Stimulated activated CD8-positive, alpha-beta memory T cell treated with anti-CD3 and anti-CD28 coated beads, Interleukin-12 subunit alpha, Interleukin-12 subunit beta, amount 100 ng/mL, for 4 hours (primary cell): ENCODE measurements around the gene B9D2.
A peak's percentile ranks its signal among the peaks of the same experiment; 100 is the strongest.
"Not testable (repeated sequence)": the region's sequence is repeated elsewhere in the genome, so short reads cannot be mapped to it uniquely, and the experiment has no call there.

Experiments
- DNase-seq: peaks from one replicate; pipeline ENCODE4 v3.0.0-alpha.2; 2020; ENCODE audit warnings: low read depth

The B9D2 gene, protein sequence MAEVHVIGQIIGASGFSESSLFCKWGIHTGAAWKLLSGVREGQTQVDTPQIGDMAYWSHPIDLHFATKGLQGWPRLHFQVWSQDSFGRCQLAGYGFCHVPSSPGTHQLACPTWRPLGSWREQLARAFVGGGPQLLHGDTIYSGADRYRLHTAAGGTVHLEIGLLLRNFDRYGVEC

DNA sequence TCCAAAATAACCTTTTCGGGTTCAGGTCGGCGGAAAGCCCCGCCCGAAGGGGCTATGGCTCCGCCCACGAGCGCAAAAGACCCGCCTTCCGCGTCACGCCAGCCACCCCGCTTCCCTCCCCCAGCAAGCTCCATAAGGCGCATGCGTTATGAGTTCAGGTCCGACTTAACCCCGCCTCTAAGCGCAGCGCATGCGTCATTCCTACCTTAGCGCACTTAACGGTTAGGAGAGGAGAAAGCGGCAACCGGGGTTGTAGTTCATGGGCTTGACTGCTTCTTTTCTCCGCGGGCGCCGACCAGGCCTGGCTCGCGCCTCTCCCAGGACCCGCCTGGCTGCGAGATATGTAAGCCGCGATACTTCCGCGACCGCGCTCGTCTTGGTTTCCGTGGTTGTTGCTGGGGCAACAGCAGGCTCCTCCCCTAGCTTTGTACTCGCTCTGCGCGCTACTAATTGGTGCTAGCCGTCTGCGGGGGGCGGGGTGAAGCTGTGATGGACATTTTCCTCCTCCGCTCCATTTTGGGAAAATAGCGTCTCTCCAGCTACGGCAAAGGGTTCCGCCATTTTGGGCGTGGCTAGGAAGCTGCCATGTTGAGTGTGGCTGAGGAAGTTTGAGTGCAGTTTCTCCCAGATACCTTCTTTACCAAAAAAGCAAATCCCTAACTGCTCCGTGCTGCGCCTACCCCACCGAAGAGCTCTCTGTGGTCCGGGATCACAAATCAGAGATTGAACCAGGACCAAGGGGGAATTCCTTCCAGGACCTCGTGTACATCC is at the start of gene B9D2:
TSS of gene B9D2 (minus strand) at position 397 of the 771 bp plus-strand sequence. CDS start 630 bp downstream, outside the sequence.
- peak; percentile 93 for DNase-seq

DNA sequence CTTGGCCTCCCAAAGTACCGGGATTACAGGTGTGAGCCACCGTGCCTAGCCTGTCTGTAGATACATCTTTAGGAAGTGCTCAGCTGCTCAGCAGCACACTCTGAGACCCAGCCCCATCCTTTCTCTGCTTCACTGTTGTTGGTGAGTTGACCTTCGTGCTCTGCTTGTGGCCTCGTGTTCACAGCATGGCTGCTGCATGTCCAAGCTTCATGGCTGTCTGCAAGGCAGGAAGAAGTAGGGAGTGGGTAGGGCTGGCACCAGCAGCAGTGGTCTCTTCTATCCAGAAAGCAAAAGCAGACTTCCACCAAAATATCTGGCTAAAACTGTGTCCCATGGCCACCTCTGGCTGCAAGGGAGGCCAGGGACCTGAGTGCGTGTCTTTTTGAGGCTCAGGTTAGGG is 49.0 kb upstream of the B9D2 start:
- no peak for DNase-seq

DNA sequence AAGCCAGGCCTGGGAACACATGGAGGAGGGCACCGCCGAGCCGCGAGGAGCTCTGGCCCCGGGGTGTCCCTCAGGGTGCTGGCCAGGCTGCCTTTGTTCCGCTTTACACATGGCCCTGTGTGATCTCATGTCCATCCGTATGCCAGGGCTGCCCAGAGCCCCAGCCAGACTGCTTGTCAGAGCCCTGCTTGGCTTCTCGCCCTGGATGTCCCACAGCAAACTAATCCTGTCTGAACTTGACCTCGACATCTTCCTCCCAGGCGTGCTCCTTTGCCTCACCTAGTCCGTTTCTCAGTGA is 48.0 kb upstream of the B9D2 start:
- DNase-seq, result no peak

DNA sequence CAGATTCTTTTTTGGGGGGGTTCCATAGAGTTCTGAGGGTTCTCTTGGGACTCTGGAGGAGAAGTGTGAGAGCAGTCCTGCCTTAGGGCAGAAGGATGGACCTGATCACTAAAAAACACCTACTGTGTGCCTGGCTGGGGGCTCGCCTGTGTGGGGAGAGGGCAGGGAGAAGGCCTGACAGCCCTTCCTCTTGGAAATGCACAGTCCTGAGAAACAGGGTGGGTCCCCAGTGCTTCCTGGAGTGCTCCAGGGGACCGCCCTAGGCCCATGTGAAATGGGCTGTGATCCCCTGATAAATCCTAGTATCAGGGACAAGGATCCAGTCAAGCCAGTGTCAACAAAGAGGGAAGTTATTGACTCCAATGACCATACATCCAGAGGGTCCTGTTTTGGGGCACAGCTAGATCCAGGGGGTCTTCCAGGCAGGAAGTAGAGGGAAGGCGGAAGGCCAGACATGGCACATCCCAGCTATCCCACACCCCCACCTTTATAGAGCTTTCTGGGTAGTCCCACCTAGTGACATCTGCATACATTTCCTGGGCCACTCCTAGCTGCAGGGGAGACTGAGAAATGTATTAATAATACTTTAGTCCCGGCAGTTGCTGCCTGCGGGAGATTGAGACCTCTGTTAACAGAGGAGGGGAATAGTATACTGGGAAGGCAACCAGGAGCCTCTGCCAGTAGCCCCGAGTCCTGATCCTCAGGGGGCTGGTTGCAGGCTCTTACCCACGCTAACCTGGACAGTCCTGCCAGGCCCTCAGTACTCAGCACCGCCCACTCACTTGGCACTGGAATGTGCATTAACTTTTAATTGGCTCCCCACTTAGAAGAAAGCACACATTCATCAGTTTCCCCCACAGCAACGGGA is 47.4 kb upstream of the B9D2 start:
- DNase-seq, result no peak

DNA sequence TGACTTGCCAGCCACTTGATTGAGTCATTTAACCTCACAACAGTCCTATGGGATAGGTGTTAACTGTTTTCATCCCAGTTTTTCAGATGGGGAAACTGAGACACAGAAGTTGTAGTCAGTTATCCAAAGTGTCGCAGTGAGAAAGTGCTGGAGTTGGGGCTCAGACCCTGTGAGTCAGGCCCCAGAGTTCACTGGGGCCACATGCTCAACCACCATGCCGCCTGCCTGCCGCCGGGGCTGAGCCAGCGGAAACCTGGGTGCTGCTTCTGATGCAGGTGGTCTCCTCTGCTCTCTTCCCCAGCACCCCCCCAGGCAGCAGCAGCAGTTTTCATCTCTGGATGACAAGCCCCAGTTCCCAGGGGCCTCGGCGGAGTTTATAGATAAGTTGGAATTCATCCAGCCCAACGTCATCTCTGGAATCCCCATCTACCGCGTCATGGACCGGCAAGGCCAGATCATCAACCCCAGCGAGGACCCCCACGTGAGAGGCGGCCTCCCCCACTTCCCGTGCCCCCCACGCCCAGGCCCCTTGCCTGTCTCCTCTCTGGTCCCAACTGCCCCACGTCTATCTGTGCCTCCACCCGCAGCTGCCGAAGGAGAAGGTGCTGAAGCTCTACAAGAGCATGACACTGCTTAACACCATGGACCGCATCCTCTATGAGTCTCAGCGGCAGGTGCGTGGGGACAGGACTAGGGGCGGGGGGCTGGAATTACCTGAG is 46.5 kb upstream of the B9D2 start:
- DNase-seq, result no peak

DNA sequence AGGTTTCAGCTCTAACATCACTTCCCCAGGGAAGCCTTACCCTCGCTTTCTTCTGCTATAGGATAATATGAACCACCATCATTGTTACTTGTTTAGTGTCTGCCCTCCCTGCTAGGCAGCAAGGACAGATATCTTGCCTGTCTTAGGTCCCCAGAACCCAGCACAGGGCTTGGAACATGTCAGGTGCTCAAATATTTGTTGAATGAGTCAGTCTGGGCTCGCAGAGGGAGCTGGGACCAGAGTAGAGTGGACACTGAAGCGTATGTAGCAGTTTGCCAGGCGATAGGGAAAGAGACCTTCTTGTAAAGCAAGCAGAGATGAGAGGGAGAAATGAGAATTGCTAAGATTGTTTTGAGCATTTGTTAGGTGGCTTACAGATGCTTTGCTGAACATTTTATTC is 45.3 kb upstream of the B9D2 start:
- no peak for DNase-seq

DNA sequence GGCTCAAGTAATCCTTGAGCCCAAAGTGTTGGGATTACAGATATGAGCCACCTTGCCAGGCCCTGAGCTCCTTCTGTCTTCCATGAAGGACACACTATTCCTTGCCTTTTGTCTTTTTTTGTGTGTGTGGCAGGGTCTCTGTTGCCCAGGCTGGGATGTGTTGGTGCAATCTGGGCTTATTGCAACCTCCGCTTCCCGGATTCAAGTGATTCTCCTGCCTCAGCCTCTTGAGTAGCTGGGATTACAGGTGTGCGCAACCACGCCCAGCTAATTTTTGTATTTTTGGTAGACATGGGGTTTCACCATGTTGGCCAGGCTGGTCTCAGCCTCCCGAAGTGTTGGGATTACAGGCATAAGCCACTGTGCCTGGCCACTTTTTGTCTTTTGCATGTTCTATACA is 44.9 kb upstream of the B9D2 start:
- not testable (repeated sequence) for DNase-seq

DNA sequence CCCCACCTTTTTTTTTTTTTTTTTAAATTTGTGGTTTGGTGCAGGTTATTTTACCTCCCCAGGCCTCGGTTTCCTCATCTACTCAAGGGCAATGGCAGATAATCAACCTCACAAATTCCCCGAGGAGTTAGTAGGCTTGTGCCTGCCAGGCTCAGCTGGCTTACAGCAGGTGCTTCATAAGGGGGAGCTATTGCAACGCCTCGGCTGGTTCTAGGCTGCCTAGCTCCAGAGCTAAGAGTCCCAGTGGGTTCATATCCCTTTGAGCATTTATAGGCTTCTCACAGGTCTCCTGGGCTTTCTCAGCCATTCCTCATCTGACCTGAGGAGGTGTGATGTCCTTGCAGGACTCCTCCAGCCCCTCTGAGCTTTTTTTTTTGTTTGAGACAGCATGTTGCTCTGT is 44.3 kb upstream of the B9D2 start:
- DNase-seq, result no peak

DNA sequence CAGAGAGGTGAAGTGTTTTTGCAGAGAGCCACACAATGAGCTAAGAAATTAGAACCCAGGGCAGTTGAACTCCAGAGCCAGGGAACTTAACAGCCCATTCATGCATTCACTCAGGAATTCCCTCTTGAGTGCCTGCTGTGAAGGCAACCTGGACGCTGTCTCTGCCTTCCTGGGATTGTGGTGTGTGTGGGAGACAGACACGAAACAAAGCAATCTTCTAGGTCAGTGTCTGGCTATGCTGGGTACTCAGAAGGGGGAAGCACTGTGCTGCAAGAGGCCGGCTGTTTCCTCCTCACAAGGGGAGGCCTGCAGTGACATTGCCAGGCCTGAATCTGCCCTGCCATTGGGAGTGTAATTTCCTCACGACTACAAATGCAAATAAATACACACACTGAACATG is 43.3 kb upstream of the B9D2 start:
- no peak for DNase-seq

DNA sequence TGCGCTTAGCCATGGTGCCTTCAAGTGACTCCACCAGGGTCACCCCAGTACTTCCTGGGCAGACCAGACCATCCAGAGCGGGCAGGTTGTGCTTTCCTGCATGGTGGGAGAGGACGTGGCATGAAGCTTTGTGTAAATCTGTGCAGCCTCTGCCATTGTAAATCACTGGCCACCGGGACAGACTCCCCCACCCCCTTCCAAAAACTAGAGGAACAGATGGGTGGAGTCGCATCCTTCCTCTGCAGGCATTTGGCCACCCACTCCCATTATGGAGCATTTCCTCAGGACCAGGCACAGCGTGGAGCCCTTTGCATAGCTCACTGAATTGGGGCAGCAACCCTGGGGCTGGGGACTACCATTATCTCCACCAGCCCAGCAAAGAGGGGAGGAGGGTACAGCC is 41.8 kb upstream of the B9D2 start:
- DNase-seq, result no peak

DNA sequence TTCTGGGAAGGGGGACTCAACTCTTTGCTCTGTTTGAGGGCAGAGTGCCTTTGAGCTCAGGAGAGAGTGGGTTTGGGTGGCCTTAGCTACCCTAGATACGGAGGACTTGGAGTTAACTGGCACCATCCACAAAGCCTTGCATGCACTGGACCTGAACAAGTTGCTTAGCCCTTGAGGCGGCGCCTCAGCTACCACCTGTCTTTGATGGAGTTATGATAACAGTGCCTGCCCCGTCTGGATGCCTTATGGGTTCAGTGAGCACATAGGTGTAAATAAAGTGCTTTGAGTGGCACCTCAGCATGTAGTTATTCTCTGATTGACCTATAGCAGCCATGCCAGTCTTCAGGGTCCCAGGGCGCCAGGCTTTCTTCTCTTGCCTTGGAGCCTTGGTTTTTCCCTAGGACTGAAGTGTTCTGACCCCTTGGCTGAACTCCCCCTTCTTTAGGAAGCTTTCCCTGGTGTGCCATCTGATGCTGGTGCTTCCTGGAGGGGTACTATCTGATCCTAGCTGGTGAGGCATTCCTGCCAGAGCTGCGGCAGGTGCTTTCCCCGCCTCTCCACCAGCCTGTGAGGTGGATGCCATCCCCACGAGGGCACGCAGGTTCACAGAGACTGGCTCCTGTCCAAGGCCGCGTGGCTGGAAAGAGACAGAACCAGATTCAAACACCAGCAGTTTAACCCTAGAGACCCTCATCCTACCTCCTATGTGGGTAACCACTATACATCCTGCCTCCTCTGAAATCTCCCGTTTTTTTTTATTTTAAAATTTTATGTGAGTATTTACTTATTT is 39.4 kb upstream of the B9D2 start:
- no peak for DNase-seq

DNA sequence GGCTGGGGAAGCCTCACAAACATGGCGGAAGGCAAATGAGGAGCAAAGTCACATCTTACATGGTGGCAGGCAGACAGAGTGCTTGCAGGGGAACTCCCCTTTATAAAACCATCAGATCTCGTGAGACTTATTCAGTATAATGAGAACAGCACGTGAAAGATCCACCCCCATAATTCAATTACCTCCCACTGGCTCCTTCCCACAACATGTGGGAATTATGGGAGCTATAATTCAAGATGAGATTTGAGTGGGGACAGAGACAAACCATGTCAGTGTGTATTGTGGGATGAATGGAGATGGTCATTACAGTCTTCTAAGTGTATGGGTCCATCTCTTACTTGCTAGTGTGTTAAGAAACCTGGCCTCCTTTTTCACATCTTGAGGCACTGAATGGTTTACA is 38.1 kb upstream of the B9D2 start:
- DNase-seq, result no peak

DNA sequence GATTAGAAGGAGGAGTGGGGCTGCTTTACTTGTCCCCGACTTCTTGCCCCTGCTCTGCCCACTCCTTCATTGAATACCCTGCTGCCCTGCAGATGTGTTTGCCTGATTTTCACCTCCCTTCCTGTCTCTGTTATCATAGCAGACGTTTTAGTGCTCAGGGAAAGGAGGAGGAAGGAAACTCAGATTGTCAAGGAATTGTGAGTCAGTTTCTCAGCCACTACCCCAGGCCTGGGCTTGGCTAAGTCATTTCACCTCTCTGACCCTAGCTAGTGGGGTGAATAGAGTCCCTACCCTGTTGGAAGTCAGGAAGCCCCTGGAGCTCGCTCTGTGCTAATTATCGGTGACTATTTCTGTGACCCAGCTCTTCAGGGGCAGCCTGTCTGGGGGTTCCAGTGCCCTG is 37.5 kb upstream of the B9D2 start:
- no peak for DNase-seq

DNA sequence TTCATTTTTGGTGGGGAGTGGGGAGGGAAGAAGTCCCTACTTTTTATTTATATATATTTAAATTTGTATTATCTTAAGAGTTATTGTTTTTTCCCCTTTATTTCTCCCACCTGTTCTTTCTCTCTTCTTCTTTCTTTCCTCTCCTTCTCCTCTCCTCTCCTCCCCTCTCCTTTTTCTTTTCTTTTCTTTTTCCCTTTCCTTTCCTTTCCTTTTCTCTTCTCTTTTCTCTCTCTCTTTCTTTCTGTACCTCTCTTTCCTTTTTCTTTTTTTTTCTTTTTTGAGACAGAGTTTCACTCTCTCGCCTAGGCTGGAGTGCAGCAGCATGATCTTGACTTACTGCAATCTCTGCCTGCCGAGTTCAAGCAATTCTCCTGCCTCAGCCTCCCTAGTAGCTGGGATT is 35.6 kb upstream of the B9D2 start:
- DNase-seq, result no peak

DNA sequence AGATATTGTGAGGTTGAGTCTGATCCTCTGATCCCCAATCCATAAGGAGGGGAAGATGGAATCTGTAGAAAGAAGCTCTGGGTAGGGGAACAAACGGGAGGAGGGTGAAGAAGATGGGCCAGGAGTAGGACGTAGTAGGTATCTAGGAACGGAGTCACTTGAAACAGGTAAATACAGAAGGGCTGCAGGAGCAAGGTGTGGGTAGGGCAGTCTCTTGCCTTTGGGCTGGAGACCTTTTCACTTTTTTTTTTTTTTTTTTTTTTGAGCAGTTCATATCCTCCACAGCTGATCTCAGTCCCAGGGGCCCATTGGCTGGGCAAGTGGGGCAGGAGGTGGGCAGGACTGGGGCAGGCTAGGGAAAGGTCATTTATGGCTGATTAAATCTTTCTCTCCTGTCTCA is 35.1 kb upstream of the B9D2 start:
- DNase-seq, result no peak

DNA sequence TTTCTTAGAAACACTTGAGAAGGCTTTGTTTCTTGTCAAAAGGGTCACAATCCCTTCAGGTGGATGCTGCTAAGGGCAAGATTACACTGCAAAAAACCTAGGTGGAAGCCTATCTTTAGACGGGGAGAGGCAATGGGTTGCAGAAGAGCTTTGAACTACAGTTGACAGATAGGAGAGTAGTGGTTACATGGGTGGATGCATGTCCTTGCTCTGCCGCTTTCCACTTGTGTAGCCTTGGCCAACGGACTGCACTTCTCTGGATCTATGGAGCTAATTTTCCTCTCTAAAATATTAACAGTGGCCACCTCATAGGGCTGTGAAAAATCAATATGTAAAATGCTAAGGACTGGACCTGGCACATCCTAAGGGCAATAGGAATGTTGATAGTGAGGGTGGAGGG is 34.6 kb upstream of the B9D2 start:
- DNase-seq, result no peak

DNA sequence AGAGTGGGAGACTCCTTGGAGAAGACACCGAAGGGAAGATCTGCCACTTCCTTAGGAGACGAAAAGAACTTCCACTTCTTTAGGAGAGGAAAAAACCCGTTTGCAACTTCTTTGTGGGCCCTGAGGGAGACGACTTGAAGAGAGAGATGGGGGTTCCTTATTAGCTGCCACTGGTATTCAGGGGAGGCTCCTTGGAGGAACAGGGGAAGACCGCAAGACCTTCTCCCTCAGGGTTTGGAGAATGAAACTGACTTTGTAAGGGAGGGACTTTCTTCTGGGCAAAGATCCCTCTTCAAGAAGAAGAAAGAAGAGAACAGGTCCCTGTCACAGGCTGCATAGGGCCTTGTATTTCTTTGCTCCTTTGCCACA is 34.1 kb upstream of the B9D2 start:
- no peak for DNase-seq

DNA sequence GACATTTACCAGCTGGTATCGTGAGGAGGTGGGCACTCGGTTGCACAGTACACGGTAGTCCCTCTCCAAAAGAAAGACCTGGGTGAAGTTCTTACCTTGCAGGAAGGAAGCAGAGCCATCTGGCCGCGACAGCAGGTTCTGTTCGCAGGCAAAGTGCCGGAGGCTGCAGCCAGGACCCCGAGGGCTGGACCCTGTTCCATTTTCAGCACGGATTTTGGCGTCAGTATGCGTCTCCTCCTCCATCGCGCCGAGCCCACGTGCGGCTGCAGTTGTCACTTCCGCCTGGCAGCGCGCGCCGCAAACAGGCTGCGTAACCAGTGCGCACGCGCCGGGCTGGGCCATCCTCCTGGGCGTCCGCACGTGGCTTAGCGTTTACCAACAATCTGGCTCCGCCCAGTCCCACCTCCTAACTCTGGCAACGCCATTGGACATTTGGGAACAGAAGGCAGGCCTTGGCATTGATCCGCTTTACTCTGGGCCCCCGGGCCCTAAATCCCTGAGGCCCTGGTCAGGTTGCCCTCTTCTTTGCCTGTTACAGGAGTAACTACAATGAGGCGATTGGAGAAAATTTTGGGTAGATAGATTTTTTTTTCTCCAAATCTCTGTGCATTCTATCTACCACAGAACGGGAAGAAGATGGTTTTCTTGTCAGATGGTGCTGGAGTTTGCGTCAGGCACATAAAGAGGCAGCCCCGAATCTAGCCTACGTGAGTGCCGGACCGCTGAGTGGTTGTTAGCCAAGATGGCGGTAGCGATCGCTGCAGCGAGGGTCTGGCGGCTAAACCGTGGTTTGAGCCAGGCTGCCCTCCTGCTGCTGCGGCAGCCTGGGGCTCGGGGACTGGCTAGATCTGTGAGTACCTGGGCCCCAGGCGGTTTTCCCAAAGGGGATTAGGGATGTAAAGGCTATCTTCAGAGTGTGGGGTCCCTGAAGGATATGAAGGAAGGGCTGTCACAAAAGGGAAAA is 33.4 kb upstream of the B9D2 start, which contains the start of the genes BCKDHA and EXOSC5:
TSS of gene BCKDHA (plus strand) at position 733 of the 964 bp plus-strand sequence. CDS start at position 743, 10 bp downstream.
TSS of gene EXOSC5 (minus strand) at position 274 of the 964 bp plus-strand sequence. CDS start at position 243, 31 bp downstream.
- DNase-seq, result peak; percentile 99

DNA sequence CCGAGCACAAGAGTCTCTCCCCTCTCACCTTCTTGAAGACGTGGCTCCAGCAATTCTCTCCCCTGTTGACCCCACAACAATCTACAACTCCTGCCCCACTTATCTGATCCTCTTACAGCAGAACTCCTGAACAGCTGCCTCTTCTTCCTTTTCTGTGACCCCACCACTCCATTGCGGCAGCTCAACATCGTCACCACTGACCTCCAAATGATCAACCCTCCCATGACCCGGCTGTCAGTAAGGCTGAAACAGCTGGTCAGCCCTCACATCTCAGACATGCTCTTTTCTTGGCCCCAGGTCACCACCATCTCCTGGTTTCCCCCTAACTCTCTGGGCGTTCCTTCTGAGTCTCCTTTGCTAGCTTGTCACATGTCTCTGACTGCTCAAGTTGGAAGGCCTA is 31.4 kb upstream of the B9D2 start:
- DNase-seq, result no peak

DNA sequence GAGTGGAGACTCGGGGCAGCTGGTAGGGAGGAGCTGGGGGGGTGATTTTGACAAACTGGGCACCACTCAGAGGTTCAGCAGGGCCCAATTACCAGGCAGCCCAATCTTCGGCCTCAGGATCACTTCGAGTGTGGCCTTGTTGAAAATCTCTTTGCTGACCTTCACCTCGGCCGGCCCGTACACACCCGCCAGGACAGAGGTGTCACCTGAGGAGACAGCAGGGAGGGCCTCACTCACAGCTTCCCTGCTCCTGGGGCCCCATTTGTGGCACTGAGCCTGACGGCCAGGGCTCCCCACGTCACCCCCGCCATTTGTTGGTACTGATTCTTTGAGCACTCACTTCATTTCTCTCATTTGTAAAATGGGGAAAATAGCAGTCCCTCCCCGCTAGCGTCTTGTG is 28.8 kb upstream of the B9D2 start:
- DNase-seq, result no peak
